Peyer's patch (tissue), 4 donors: ENCODE data around the gene PLLP.

Experiments
- POLR2A ChIP-seq, 2 donors: fragments of 450-650 bp; IDR thresholded peaks; one replicate each; pipeline ENCODE4 v1.5.1; 2017; ENCODE audit warnings: antibody characterized with exemption in 2 of 2, mild to moderate bottlenecking in 2 of 2, moderate library complexity in 2 of 2
- TF ChIP-seq, protein P1 (sequence below), 6 experiments: fragments of 450-650 bp in 4 of 6; fragments of 200-600 bp in 2 of 6; sonication (generic) in 1 of 6; IDR thresholded peaks; one replicate each; pipeline ENCODE4 v1.5.1; 2017 to 2019; ENCODE audit warnings: antibody characterized with exemption in 6 of 6, mild to moderate bottlenecking in 3 of 6, moderate library complexity in 1 of 6

DNA sequence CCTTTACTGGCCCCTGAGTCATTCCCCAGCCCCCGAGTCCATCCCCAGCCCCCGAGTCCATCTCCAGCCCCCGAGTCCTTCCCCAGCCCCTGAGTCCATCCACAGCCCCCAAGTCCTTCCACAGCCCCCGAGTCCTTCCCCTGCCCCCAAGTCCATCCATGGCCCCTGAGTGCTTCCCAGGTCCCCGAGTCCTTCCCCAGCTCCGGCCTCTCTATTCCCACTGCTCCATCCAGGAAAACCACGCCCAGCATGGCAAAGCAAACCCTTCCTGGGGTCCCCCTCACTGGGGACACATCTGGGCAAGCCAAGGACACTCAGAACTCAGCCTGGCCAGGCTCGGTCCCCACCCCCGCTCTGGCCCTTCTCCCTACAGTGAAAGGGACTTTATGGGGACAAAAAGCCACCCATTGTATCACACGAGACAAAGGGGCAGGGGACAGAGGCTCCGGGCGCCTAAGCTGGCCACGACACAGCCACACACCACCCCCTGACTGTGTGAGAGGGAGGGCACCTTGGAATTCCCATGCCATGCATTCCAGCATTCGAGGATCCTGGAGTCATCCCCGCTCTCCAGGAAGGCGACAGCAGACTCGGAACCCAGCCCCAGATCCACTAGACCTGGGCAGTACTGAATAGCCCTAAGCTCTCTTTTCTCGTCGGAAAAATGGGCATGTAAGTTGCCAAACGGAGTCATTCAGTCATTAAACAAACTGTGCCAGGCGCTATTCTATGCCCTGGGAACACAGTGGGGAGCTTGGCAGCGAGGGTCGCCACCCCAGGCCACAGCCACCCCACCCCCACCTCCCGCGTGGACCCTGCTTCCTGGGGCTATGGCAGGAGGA lies 14.0 kb downstream of the PLLP start:
- TF ChIP-seq, protein P1, sequence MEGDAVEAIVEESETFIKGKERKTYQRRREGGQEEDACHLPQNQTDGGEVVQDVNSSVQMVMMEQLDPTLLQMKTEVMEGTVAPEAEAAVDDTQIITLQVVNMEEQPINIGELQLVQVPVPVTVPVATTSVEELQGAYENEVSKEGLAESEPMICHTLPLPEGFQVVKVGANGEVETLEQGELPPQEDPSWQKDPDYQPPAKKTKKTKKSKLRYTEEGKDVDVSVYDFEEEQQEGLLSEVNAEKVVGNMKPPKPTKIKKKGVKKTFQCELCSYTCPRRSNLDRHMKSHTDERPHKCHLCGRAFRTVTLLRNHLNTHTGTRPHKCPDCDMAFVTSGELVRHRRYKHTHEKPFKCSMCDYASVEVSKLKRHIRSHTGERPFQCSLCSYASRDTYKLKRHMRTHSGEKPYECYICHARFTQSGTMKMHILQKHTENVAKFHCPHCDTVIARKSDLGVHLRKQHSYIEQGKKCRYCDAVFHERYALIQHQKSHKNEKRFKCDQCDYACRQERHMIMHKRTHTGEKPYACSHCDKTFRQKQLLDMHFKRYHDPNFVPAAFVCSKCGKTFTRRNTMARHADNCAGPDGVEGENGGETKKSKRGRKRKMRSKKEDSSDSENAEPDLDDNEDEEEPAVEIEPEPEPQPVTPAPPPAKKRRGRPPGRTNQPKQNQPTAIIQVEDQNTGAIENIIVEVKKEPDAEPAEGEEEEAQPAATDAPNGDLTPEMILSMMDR (IDR thresholded peaks at IDR 0.05): no peak
- TF ChIP-seq POLR2A (IDR thresholded peaks at IDR 0.05): no peak
